Fibroblast of lung (primary cell): ENCODE results near the gene PRPF8. TPM values are rescaled to one million over a fixed set of nuclear protein-coding genes. Genes with fewer than 3 reads are reported as not detected.

ENCODE experiments used
- DNase-seq, 2 donors: peaks; one replicate each; pipeline versions ENCODE4 v3.0.0 to v3.0.0-alpha.2; 2010; ENCODE audit warnings: low read depth in 2 of 2
- H2AFZ ChIP-seq: 2 replicates; pipeline ENCODE4 v1.5.1; 2012; ENCODE audit warnings: low read length, control low read depth, inconsistent platforms
- H3K27ac ChIP-seq: 2 replicates; pipeline ENCODE4 v1.5.1; 2011; ENCODE audit warnings: low read length, control low read depth; ENCODE audit not compliant: insufficient read depth
- H3K27me3 ChIP-seq: 2 replicates; pipeline ENCODE4 v1.5.1; 2011; ENCODE audit warnings: mild to moderate bottlenecking, low read length; ENCODE audit not compliant: control insufficient read depth, insufficient read depth
- H3K36me3 ChIP-seq: 2 replicates; pipeline ENCODE4 v1.5.1; 2011; ENCODE audit warnings: low read length; ENCODE audit not compliant: control insufficient read depth, insufficient read depth
- H3K4me1 ChIP-seq: 2 replicates; pipeline ENCODE4 v1.5.1; 2011; ENCODE audit warnings: low read length; ENCODE audit not compliant: control insufficient read depth, insufficient read depth; ENCODE audit errors: extremely low read depth
- H3K4me2 ChIP-seq: 2 replicates; pipeline ENCODE4 v1.5.1; 2011; ENCODE audit warnings: low read length, control low read depth; ENCODE audit not compliant: insufficient read depth; ENCODE audit errors: extremely low read depth
- H3K4me3 ChIP-seq, 4 experiments: fragments of 200-600 bp in 1 of 4; sonication (generic) in 1 of 4; replicated peaks in 1 of 4; 2 replicates each; pipeline ENCODE4 v1.5.1; 2011 to 2016; ENCODE audit warnings: low read length in 4 of 4, low read depth in 3 of 4, mild to moderate bottlenecking in 3 of 4, control low read depth in 2 of 4, inconsistent platforms in 1 of 4, mixed read lengths in 1 of 4; ENCODE audit not compliant: insufficient read depth in 1 of 4; ENCODE audit errors: control extremely low read depth in 1 of 4
- H3K79me2 ChIP-seq: 2 replicates; pipeline ENCODE4 v1.5.1; 2012; ENCODE audit warnings: mild to moderate bottlenecking, low read length, inconsistent platforms; ENCODE audit not compliant: control insufficient read depth, insufficient read depth
- H3K9ac ChIP-seq: 2 replicates; pipeline ENCODE4 v1.5.1; 2011; ENCODE audit warnings: mild to moderate bottlenecking, low read length, control low read depth; ENCODE audit not compliant: insufficient read depth
- H3K9me3 ChIP-seq: 2 replicates; pipeline ENCODE4 v1.5.1; 2012; ENCODE audit warnings: low read depth, low read length; ENCODE audit not compliant: control insufficient read depth, insufficient read depth
- H4K20me1 ChIP-seq: 2 replicates; pipeline ENCODE4 v1.5.1; 2011; ENCODE audit warnings: low read length; ENCODE audit not compliant: control insufficient read depth, insufficient read depth; ENCODE audit errors: extremely low read depth
- CTCF ChIP-seq, 2 donors: IDR thresholded peaks in 1 of 2; conservative IDR thresholded peaks in 1 of 2; 1 replicate in 1 of 2; 2 replicates in 1 of 2; pipeline ENCODE4 v1.5.1; 2011 to 2012; ENCODE audit warnings: low read length in 2 of 2, control low read depth in 1 of 2, inconsistent platforms in 1 of 2, low read depth in 1 of 2, mild to moderate bottlenecking in 1 of 2
- EZH2 ChIP-seq: IDR thresholded peaks from 2 replicates; pipeline ENCODE4 v1.5.1; 2012; ENCODE audit warnings: low read length, control low read depth, mild to moderate bottlenecking; ENCODE audit errors: missing control alignments
- polyA plus RNA-seq, 2 donors: library from polyadenylated mRNA; depleted of rRNA in 1 of 2; stranded (reverse) in 1 of 2; unstranded in 1 of 2; fragments of >200 nt; gene quantifications; 2 replicates each; pipeline ENCODE4 v1.2.1, GENCODE V29; 2011 to 2012; ENCODE audit warnings: missing spikeins in 1 of 2
- total RNA-seq: library from RNA; depleted of rRNA; stranded (reverse); fragments of >200 nt; gene quantifications from 2 replicates; pipeline ENCODE4 v1.2.1, GENCODE V29; 2014

Gene PRPF8
- total and polyA plus RNA-seq, 2 donors (not counting 1 experiment from before 2014, with no cell fraction given): 88.9 to 122 TPM

GRCh38 chr17:1726626-1727257 is 42.1 kb upstream of the PRPF8 start:
- Histone ChIP-seq H3K27me3 (no peaks in the 10 kb centered on the region), H3K4me1 (peaks cover 12% of the 10 kb centered on the region), H3K4me2 (no peak overlapping the region), H3K79me2 (peaks cover 5% of the 10 kb centered on the region), H3K36me3 (peaks cover 12% of the 10 kb centered on the region), H3K9me3 (no peaks in the 10 kb centered on the region), H3K27ac (no peak overlapping the region), H4K20me1 (no peaks in the 10 kb centered on the region), H2AFZ (no peak overlapping the region), H3K4me3 (no peak overlapping the region), H3K9ac (no peak overlapping the region)
- no peak for DNase-seq
- TF ChIP-seq CTCF (conservative IDR thresholded peaks at IDR 0.05 in 1 of 2, IDR thresholded peaks at IDR 0.05 in 1 of 2; ENCODE audit: low read depth in 1 of 2, low read length in 2 of 2) (no peak), EZH2 (no peak)

- peaks cover 5% of the 10 kb centered on the region for H3K79me2 ChIP-seq
- peak overlapping the region in 3 of 4 experiments; percentile 39 to 63 (median 61) for H3K4me3 ChIP-seq
- no peak overlapping the region for H3K9ac ChIP-seq
- no peak overlapping the region for H2AFZ ChIP-seq
- H3K9me3 ChIP-seq: no peaks in the 10 kb centered on the region
- no peak for TF ChIP-seq CTCF (conservative IDR thresholded peaks at IDR 0.05 in 1 of 2, IDR thresholded peaks at IDR 0.05 in 1 of 2; ENCODE audit: low read depth in 1 of 2, low read length in 2 of 2)
- TF ChIP-seq EZH2: no peak
- no peak overlapping the region for H3K27ac ChIP-seq
- no peaks in the 10 kb centered on the region for H3K27me3 ChIP-seq
- no peak for DNase-seq
- no peaks in the 10 kb centered on the region for H4K20me1 ChIP-seq
- H3K4me2 ChIP-seq: peak overlapping the region; percentile 75
- H3K36me3 ChIP-seq: peaks cover 12% of the 10 kb centered on the region
- H3K4me1 ChIP-seq: peaks cover 8% of the 10 kb centered on the region
These were observed 41.2 kb upstream of the PRPF8 start for GRCh38 chr17:1725642-1726511.

- peak overlapping the region; percentile 62 for H3K9ac ChIP-seq
- no peak overlapping the region for H2AFZ ChIP-seq
- TF ChIP-seq CTCF (conservative IDR thresholded peaks at IDR 0.05 in 1 of 2, IDR thresholded peaks at IDR 0.05 in 1 of 2; ENCODE audit: low read depth in 1 of 2, low read length in 2 of 2): no peak
- no peak for TF ChIP-seq EZH2
- peaks cover 12% of the 10 kb centered on the region for H3K36me3 ChIP-seq
- H3K9me3 ChIP-seq: no peaks in the 10 kb centered on the region
- peaks cover 4% of the 10 kb centered on the region for H3K4me1 ChIP-seq
- peak in 1 of 2 donors; percentile 10 for DNase-seq
- H3K27me3 ChIP-seq: no peaks in the 10 kb centered on the region
- H3K4me3 ChIP-seq: peak overlapping the region; percentile 39 to 64 (median 62)
- no peaks in the 10 kb centered on the region for H4K20me1 ChIP-seq
- H3K4me2 ChIP-seq: peak overlapping the region; percentile 75
- H3K79me2 ChIP-seq: peaks cover 5% of the 10 kb centered on the region
- peak overlapping the region; percentile 43 for H3K27ac ChIP-seq
These were observed 40.4 kb upstream of the PRPF8 start for GRCh38 chr17:1724869-1725641.
